ENCODE data around the gene GPR137. TPM values are rescaled to one million over a fixed set of nuclear protein-coding genes. Genes with fewer than 3 reads are reported as not detected.

GPR137 gene
- total RNA-seq, 1 experiment from 2014 or later, result 24.4 TPM

DNA sequence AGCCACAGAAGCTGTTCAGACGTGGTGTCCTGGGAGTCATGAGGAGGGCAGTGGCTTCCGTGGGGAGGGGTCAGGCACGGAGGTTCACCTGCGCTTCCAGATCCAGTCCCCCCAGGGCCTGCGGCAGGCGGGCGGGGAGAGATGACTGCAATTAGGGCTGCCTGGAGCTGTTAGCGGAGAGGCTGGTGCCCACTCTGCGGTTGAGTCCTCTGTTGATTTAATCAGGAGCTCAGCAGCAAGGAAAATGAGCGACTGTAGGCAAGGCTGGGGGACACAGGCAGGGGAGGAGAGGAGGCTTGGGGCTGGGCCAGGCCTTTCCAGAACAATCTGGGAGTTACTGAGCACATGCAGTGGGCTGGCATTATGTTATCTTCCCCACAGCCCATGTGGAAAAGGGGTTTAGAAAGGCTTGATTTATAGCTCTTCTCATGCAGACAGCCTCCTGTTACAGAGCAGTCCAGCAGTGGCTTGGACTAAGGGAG, 21.2 kb upstream of the GPR137 start:
- H3K36me3 ChIP-seq (ENCODE audit: control insufficient read depth in 1 of 2, insufficient read depth in 2 of 2, low read length in 2 of 2), result peaks cover 11 to 43% of the 10 kb centered on the region in 2 experiments; a peak in 3 of 4 replicates
- no TSS peak for BruUV-seq (replicated peaks)
- RAD21 ChIA-PET (ENCODE audit: low non-redundant PET in 1 of 2, low total read pairs in 2 of 2, uncharacterized antibody in 2 of 2, unreplicated experiment in 2 of 2), result no interaction called here

DNA sequence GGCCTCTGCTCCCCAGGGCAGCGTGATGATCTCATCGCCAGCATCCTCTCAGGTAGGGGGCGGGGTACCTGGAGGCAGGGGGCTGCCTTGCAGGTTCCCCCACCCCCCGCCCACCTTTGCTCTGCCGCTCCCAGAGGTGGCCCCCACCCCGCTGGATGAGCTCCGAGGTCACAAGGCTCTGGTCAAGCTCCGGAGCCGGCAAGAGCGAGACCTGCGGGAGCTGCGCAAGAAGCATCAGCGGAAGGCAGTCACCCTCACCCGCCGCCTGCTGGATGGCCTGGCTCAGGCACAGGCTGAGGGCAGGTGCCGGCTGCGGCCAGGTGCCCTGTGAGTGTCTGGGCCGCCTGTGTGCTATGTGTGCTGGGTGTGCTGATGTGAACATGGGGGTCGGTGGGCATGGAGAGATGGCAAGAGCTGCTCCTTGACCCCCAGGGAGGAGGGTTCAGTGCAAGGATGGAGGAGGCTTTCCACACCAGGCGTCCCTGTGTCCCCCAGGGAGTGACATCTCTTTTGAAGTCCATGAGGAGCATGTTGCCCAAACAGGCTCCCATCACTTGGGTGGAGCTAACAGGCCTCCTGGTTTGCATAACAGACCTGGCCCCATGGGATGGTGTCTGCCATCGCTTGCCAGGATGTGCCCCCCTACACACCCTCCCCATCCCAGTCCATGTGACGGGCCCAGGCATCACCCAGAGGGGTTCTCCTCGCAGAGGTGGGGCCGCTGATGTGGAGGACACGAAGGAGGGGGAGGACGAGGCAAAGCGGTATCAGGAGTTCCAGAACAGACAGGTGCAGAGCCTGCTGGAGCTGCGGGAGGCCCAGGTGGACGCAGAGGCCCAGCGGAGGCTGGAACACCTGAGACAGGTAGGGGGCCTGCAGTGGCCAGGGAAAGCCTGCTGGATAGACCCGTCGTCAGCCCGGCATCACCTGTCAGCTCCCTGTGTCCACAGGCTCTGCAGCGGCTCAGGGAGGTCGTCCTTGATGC, 20.2 kb upstream of the GPR137 start:
- Histone ChIP-seq H3K9ac (ENCODE audit: low read length) (no peak overlapping the region), H3K4me2 (ENCODE audit: low read length) (no peak overlapping the region), H3K27ac (ENCODE audit: low read depth, low read length) (no peak overlapping the region), H3K79me2 (ENCODE audit: insufficient read depth, low read length) (no peaks in the 10 kb centered on the region; the same call in 1 of the 2 replicates), H3K9me3 (ENCODE audit: control insufficient read depth in 1 of 2, insufficient read depth in 1 of 2, low read depth in 1 of 2, low read length in 2 of 2) (no peaks in the 10 kb centered on the region), H3K36me3 (ENCODE audit: control insufficient read depth in 1 of 2, insufficient read depth in 2 of 2, low read length in 2 of 2) (peaks cover 5 to 38% of the 10 kb centered on the region in 2 experiments; a peak in 2 of 4 replicates), H4K20me1 (ENCODE audit: insufficient read depth) (no peaks in the 10 kb centered on the region), H2AFZ (ENCODE audit: low read depth, low read length, poor library complexity, severe bottlenecking) (no peak overlapping the region), H3K4me1 (ENCODE audit: control insufficient read depth in 1 of 2, insufficient read depth in 2 of 2, low read length in 2 of 2) (peaks cover 13 to 22% of the 10 kb centered on the region in 2 experiments; a peak in 3 of 4 replicates), H3K27me3 (ENCODE audit: insufficient read depth, low read length) (no peaks in the 10 kb centered on the region), H3K9me2 (ENCODE audit: insufficient read depth) (no peaks in the 10 kb centered on the region), H3K4me3 (replicated peaks in 1 of 2; ENCODE audit: low read depth in 1 of 2, low read length in 2 of 2) (no peak overlapping the region)
- CTCF ChIA-PET, result interaction anchor here (1.4 kb wide), 1 partner anchor 15 kb away, joined by 4 read pairs; no protein-coding TSS in a partner anchor
- BruUV-seq (replicated peaks), result no TSS peak
- RAD21 ChIA-PET (ENCODE audit: low non-redundant PET in 1 of 2, low total read pairs in 2 of 2, uncharacterized antibody in 2 of 2, unreplicated experiment in 2 of 2), result no interaction called here
- DNase-seq (ENCODE audit: low read depth, low spot score) (no peak), ATAC-seq (no peak)
- TF ChIP-seq, protein P1, sequence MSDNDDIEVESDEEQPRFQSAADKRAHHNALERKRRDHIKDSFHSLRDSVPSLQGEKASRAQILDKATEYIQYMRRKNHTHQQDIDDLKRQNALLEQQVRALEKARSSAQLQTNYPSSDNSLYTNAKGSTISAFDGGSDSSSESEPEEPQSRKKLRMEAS (IDR thresholded peaks at IDR 0.05), result no peak
- TF ChIP-seq RAD21 (IDR thresholded peaks at IDR 0.05; ENCODE audit: low read depth) (no peak), EGR1 (IDR thresholded peaks at IDR 0.05; ENCODE audit: low read depth) (no peak), POLR2A (IDR thresholded peaks at IDR 0.05; ENCODE audit: borderline replicate concordance, extremely low read depth, insufficient read depth, insufficient read length) (no peak), JUND (IDR thresholded peaks at IDR 0.05) (no peak), EZH2 (IDR thresholded peaks at IDR 0.05) (no peak), YY1 (IDR thresholded peaks at IDR 0.05; ENCODE audit: extremely low read depth, insufficient replicate concordance, low read depth, low read length) (no peak), SIN3A (IDR thresholded peaks at IDR 0.05; ENCODE audit: low read depth) (no peak), SRF (IDR thresholded peaks at IDR 0.05; ENCODE audit: low read depth) (no peak), ELF1 (IDR thresholded peaks at IDR 0.05; ENCODE audit: borderline replicate concordance, low read depth) (no peak)
- TF ChIP-seq, protein P2, sequence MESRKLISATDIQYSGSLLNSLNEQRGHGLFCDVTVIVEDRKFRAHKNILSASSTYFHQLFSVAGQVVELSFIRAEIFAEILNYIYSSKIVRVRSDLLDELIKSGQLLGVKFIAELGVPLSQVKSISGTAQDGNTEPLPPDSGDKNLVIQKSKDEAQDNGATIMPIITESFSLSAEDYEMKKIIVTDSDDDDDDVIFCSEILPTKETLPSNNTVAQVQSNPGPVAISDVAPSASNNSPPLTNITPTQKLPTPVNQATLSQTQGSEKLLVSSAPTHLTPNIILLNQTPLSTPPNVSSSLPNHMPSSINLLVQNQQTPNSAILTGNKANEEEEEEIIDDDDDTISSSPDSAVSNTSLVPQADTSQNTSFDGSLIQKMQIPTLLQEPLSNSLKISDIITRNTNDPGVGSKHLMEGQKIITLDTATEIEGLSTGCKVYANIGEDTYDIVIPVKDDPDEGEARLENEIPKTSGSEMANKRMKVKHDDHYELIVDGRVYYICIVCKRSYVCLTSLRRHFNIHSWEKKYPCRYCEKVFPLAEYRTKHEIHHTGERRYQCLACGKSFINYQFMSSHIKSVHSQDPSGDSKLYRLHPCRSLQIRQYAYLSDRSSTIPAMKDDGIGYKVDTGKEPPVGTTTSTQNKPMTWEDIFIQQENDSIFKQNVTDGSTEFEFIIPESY (IDR thresholded peaks at IDR 0.05; ENCODE audit: extremely low read depth, insufficient replicate concordance, low read length), result no peak
- TF ChIP-seq, protein P3, sequence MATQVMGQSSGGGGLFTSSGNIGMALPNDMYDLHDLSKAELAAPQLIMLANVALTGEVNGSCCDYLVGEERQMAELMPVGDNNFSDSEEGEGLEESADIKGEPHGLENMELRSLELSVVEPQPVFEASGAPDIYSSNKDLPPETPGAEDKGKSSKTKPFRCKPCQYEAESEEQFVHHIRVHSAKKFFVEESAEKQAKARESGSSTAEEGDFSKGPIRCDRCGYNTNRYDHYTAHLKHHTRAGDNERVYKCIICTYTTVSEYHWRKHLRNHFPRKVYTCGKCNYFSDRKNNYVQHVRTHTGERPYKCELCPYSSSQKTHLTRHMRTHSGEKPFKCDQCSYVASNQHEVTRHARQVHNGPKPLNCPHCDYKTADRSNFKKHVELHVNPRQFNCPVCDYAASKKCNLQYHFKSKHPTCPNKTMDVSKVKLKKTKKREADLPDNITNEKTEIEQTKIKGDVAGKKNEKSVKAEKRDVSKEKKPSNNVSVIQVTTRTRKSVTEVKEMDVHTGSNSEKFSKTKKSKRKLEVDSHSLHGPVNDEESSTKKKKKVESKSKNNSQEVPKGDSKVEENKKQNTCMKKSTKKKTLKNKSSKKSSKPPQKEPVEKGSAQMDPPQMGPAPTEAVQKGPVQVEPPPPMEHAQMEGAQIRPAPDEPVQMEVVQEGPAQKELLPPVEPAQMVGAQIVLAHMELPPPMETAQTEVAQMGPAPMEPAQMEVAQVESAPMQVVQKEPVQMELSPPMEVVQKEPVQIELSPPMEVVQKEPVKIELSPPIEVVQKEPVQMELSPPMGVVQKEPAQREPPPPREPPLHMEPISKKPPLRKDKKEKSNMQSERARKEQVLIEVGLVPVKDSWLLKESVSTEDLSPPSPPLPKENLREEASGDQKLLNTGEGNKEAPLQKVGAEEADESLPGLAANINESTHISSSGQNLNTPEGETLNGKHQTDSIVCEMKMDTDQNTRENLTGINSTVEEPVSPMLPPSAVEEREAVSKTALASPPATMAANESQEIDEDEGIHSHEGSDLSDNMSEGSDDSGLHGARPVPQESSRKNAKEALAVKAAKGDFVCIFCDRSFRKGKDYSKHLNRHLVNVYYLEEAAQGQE (IDR thresholded peaks at IDR 0.05; ENCODE audit: low read depth), result no peak
- intact Hi-C loops (cut with micrococcal nuclease), result no loop called here
- POLR2A ChIA-PET, result no interaction called here

More for the DNA sequence above, 21.2 kb upstream of the GPR137 start:
- ATAC-seq (no peak), DNase-seq (ENCODE audit: low read depth, low spot score) (no peak)
- intact Hi-C loops (cut with micrococcal nuclease), result no loop called here
- H3K4me1 ChIP-seq (ENCODE audit: control insufficient read depth in 1 of 2, insufficient read depth in 2 of 2, low read length in 2 of 2), result peaks cover 13 to 19% of the 10 kb centered on the region in 2 experiments; a peak in 3 of 4 replicates
- H3K79me2 ChIP-seq (ENCODE audit: insufficient read depth, low read length), result no peaks in the 10 kb centered on the region; the same call in 1 of the 2 replicates
- no peak overlapping the region for H2AFZ ChIP-seq (ENCODE audit: low read depth, low read length, poor library complexity, severe bottlenecking)
- H3K9me3 ChIP-seq (ENCODE audit: control insufficient read depth in 1 of 2, insufficient read depth in 1 of 2, low read depth in 1 of 2, low read length in 2 of 2), result no peaks in the 10 kb centered on the region
- H3K9me2 ChIP-seq (ENCODE audit: insufficient read depth), result no peaks in the 10 kb centered on the region
- H3K9ac ChIP-seq (ENCODE audit: low read length), result no peak overlapping the region
- H3K4me2 ChIP-seq (ENCODE audit: low read length), result no peak overlapping the region
- no peaks in the 10 kb centered on the region for H4K20me1 ChIP-seq (ENCODE audit: insufficient read depth)
- ChIA-PET POLR2A (no interaction called here), CTCF (interaction anchor here (1.4 kb wide), 1 partner anchor 14 kb away, joined by 4 read pairs; no protein-coding TSS in a partner anchor)
- no peak overlapping the region for H3K4me3 ChIP-seq (replicated peaks in 1 of 2; ENCODE audit: low read depth in 1 of 2, low read length in 2 of 2)
- no peaks in the 10 kb centered on the region for H3K27me3 ChIP-seq (ENCODE audit: insufficient read depth, low read length)
- no peak overlapping the region for H3K27ac ChIP-seq (ENCODE audit: low read depth, low read length)
- TF ChIP-seq CBX3 (IDR thresholded peaks at IDR 0.05; ENCODE audit: low read depth) (no peak), POLR2AphosphoS5 (IDR thresholded peaks at IDR 0.05; ENCODE audit: low read depth, low read length) (no peak)

All from HCT116 (cell line).